ENCODE measurements around the gene ZNF770. TPM values are rescaled to one million over a fixed set of nuclear protein-coding genes. Genes with fewer than 3 reads are reported as not detected.
"Not testable (repeated sequence)": the region's sequence is repeated elsewhere in the genome, so short reads cannot be mapped to it uniquely, and the experiment has no call there.

The ZNF770 gene
- total RNA-seq, 2 experiments from 2014 or later, result 34.0 to 35.1 TPM

DNA sequence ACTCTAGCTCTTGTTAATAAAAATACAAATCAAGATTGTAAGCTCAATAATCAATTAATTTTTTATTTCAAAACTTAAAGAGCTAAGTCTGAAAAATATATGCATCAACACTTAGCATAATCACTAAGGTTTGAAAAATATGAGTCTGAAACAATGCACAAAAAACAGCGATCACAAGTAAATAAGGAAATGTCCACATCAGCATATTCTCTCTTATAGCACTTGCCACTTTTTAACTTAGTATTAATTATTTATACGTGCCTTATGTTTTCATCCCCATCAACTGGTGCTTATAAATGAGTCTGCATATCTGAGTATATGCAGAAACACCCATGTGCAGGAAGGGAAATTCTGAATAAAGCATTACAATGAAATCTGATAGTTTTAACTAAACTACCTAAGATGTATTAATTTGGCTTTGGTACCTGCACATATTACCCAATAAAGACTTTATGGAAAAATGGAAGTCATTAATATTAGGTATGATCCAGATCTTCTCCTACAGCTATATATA lies 46.8 kb downstream of the ZNF770 start:
- POLR2A ChIA-PET, result no interaction called here
- Mint-ChIP-seq H3K4me1 (ENCODE audit: low read depth) (no peaks in the 10 kb centered on the region), H3K27me3 (ENCODE audit: low read depth) (no peaks in the 10 kb centered on the region), H3K9me3 (ENCODE audit: insufficient read depth) (no peaks in the 10 kb centered on the region), H3K27ac (no peak overlapping the region), H3K36me3 (ENCODE audit: low read depth) (peaks cover 37% of the 10 kb centered on the region), H3K4me3 (no peak overlapping the region)
- ATAC-seq (no peak), DNase-seq (no peak)
- CTCF ChIA-PET, result interaction anchor here (0.7 to 1.1 kb wide), 2 partner anchors 21 to 29 kb away, joined by 3 read pairs; partner anchors contain the start of gene AQR

DNA sequence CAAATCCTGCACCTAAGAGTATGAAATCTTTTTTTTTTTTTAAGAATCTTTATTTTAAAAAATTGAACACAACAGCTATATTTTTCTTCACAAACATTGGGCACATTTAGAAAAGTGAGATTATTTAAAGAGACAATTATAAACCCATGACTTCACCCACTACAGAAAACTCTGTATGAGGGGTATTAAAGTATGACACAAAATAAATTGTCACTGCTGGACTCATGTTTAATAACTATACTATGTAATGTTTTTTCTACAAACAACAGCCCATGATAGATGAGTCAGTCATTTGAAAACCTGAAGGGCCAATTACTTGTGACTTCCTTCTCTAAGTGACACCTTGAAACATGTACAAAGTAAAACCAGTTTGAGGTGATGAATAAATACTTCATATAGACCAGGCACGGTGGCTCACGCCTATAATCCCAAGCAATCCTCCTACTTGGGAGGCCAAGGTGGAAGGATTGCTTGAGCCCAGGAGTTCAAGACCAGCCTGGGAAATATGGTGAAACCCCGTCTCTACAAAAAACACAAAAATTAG lies 54.6 kb downstream of the ZNF770 start:
- peaks cover 3% of the 10 kb centered on the region for H3K4me1 Mint-ChIP-seq (ENCODE audit: low read depth)
- ATAC-seq, result no peak
- H3K27ac Mint-ChIP-seq, result no peak overlapping the region
- POLR2A ChIA-PET, result no interaction called here
- CTCF ChIA-PET, result interaction anchor here (1.0 kb wide), 1 partner anchor 36 kb away, joined by 3 read pairs; the partner anchor contains the start of gene AQR
- DNase-seq, result no peak
- H3K4me3 Mint-ChIP-seq, result no peak overlapping the region
- H3K36me3 Mint-ChIP-seq (ENCODE audit: low read depth), result peaks cover 46% of the 10 kb centered on the region
- H3K9me3 Mint-ChIP-seq (ENCODE audit: insufficient read depth), result no peaks in the 10 kb centered on the region
- no peaks in the 10 kb centered on the region for H3K27me3 Mint-ChIP-seq (ENCODE audit: low read depth)

DNA sequence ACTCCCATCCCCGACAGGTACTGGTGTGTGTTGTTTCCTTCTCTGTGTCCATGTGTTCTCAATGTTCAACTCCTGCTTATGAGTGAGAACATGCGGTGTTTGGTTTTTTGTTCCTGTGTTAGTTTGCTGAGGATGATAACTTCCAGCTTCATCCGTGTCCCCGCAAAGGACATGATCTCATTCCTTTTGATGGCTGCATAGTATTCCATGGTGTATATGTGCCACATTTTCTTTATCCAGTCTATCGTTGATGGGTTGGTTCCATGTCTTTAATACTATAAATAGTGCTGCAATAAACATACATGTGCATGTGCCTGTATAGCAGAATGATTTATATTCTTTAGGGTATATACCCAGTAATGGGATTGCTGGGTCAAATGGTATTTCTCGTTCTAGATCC lies 59.7 kb downstream of the ZNF770 start:
- H3K27me3 Mint-ChIP-seq (ENCODE audit: low read depth); H3K9me3 Mint-ChIP-seq (ENCODE audit: insufficient read depth); H3K4me1 Mint-ChIP-seq (ENCODE audit: low read depth); H3K27ac Mint-ChIP-seq; ATAC-seq; DNase-seq; POLR2A ChIA-PET; H3K4me3 Mint-ChIP-seq: not testable (repeated sequence)
- peaks cover 57% of the 10 kb centered on the region for H3K36me3 Mint-ChIP-seq (ENCODE audit: low read depth)
- CTCF ChIA-PET, result interaction anchor here (1.8 kb wide), 1 partner anchor 8 kb away, joined by 11 read pairs; no protein-coding TSS in a partner anchor

Other genes starting within 250 kb of the ZNF770 start
- not detected for gene GJD2, start 233.3 kb downstream of the ZNF770 start, total RNA-seq
- gene ACTC1, start 192.7 kb downstream of the ZNF770 start, total RNA-seq, result not detected
- 10 to 100 TPM; 33.2 to 37.0 TPM for gene AQR, start 18.5 kb downstream of the ZNF770 start, total RNA-seq
- gene NANOGP8, start 97.0 kb upstream of the ZNF770 start, total RNA-seq, result not detected

All from activated CD8-positive, alpha-beta T cell treated with anti-CD3 and anti-CD28 coated beads, Interleukin-2, amount 10 ng/mL, durations not matched to agents 7 days and 5 days (primary cell).